MM.1S (cell line): Measurements from ENCODE around the gene BMPER.

Source experiments
- DNase-seq: peaks from one replicate; pipeline ENCODE4 v3.0.0-alpha.2; 2015
- H2AFZ ChIP-seq: fragments of 300-600 bp; sonication (generic); 2 replicates; pipeline ENCODE4 v1.6.0; 2016; ENCODE audit warnings: antibody characterized with exemption, low read length
- H3F3A ChIP-seq: fragments of 300-600 bp; sonication (generic); 2 replicates; pipeline ENCODE4 v1.6.1; 2016; ENCODE audit warnings: mild to moderate bottlenecking, antibody characterized with exemption, low read length, moderate library complexity, mixed read lengths; ENCODE audit not compliant: insufficient read depth
- H3K27ac ChIP-seq: fragments of 300-600 bp; sonication (generic); 2 replicates; pipeline ENCODE4 v1.5.1; 2016; ENCODE audit warnings: mild to moderate bottlenecking, low read length
- H3K27me3 ChIP-seq: fragments of 300-600 bp; sonication (generic); replicated peaks from 2 replicates; pipeline ENCODE4 v1.6.0; 2016; ENCODE audit warnings: low read length; ENCODE audit not compliant: insufficient read depth
- H3K36me3 ChIP-seq: fragments of 300-600 bp; sonication (generic); replicated peaks from 2 replicates; pipeline ENCODE4 v1.6.1; 2016; ENCODE audit warnings: mild to moderate bottlenecking, low read length, mixed read lengths; ENCODE audit not compliant: insufficient read depth
- H3K4me1 ChIP-seq: fragments of 300-600 bp; sonication (generic); 2 replicates; pipeline ENCODE4 v1.6.1; 2016; ENCODE audit warnings: low read length, mixed read lengths
- H3K4me2 ChIP-seq: fragments of 300-600 bp; sonication (generic); 2 replicates; pipeline ENCODE4 v1.6.0; 2016; ENCODE audit warnings: low read depth, low read length
- H3K4me3 ChIP-seq: fragments of 300-600 bp; sonication (generic); 2 replicates; pipeline ENCODE4 v1.5.1; 2016; ENCODE audit warnings: low read length, mixed read lengths
- H3K79me2 ChIP-seq: fragments of 300-600 bp; sonication (generic); 2 replicates; pipeline ENCODE4 v1.6.1; 2016; ENCODE audit warnings: mixed run types, low read length, mixed read lengths
- H3K9ac ChIP-seq: fragments of 300-600 bp; sonication (generic); 2 replicates; pipeline ENCODE4 v1.6.1; 2016; ENCODE audit warnings: low read length, mixed read lengths
- H3K9me2 ChIP-seq: fragments of 300-600 bp; sonication (generic); replicated peaks from 2 replicates; pipeline ENCODE4 v1.6.1; 2016; ENCODE audit warnings: mild to moderate bottlenecking, low read length, mixed read lengths; ENCODE audit not compliant: insufficient read depth
- H3K9me3 ChIP-seq: fragments of 300-600 bp; sonication (generic); replicated peaks from 2 replicates; pipeline ENCODE4 v1.6.1; 2016; ENCODE audit warnings: mild to moderate bottlenecking, low read length, mixed read lengths; ENCODE audit not compliant: insufficient read depth
- H4K20me1 ChIP-seq: fragments of 300-600 bp; sonication (generic); 2 replicates; pipeline ENCODE4 v1.6.1; 2016; ENCODE audit warnings: mild to moderate bottlenecking, low read length, moderate library complexity, mixed read lengths; ENCODE audit not compliant: insufficient read depth
- EZH2 ChIP-seq: fragments of 300-600 bp; sonication (generic); optimal IDR thresholded peaks from 2 replicates; pipeline ENCODE3; 2017; ENCODE audit warnings: low read depth, mild to moderate bottlenecking, antibody characterized with exemption, low read length, mixed read lengths
- EZH2phosphoT487 ChIP-seq: fragments of 300-600 bp; sonication (generic); IDR thresholded peaks from 2 replicates; pipeline ENCODE4 v1.6.1; 2018; ENCODE audit warnings: antibody characterized with exemption, low read length
- TF ChIP-seq, protein P1 (sequence below): fragments of 300-600 bp; sonication (generic); IDR thresholded peaks from 2 replicates; pipeline ENCODE4 v1.5.1; 2016; ENCODE audit warnings: antibody characterized with exemption, low read length, mixed read lengths

The BMPER gene

DNA sequence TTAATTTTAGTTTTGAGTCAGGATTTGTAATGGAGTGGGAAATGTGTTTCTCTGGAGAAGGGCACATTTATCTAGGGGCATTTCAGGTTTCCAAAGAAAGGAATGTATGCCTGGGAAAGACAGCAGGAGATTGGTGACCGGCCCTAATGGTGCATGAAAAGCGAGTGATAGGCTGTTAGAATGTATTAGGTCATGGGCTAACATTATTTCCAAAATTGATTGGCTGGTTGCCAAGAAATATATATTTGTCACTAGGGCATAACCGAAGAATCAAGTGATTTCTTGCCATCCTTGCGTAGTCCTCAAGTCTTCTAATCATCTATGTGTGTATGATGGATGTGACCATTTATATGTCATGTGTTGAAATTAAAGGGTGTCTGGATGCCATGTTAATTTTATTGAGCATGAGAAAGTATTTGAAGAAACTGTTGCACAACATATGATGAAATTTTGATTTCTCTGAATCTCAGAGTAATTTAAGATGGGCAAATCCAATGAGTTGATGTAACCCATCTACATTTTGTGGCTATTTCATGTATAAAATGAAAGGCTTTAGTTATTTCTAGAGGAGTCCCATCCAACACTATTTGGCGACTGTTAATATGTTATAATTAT, 248.4 kb downstream of the BMPER start:
- DNase-seq = no peak
- TF ChIP-seq EZH2phosphoT487 (no peak), EZH2 (no peak)
- TF ChIP-seq, protein P1, sequence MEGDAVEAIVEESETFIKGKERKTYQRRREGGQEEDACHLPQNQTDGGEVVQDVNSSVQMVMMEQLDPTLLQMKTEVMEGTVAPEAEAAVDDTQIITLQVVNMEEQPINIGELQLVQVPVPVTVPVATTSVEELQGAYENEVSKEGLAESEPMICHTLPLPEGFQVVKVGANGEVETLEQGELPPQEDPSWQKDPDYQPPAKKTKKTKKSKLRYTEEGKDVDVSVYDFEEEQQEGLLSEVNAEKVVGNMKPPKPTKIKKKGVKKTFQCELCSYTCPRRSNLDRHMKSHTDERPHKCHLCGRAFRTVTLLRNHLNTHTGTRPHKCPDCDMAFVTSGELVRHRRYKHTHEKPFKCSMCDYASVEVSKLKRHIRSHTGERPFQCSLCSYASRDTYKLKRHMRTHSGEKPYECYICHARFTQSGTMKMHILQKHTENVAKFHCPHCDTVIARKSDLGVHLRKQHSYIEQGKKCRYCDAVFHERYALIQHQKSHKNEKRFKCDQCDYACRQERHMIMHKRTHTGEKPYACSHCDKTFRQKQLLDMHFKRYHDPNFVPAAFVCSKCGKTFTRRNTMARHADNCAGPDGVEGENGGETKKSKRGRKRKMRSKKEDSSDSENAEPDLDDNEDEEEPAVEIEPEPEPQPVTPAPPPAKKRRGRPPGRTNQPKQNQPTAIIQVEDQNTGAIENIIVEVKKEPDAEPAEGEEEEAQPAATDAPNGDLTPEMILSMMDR = no peak
- H4K20me1 ChIP-seq = no peaks in the 10 kb centered on the region
- H3K4me3 ChIP-seq = no peak overlapping the region
- H3K27me3 ChIP-seq = no peaks in the 10 kb centered on the region
- no peak overlapping the region for H3K27ac ChIP-seq
- no peaks in the 10 kb centered on the region for H3K79me2 ChIP-seq
- no peak overlapping the region for H3K9ac ChIP-seq
- H3K9me3 ChIP-seq = no peaks in the 10 kb centered on the region
- H3K4me2 ChIP-seq = no peak overlapping the region
- H3K9me2 ChIP-seq = no peaks in the 10 kb centered on the region
- no peak overlapping the region for H2AFZ ChIP-seq
- no peaks in the 10 kb centered on the region for H3K4me1 ChIP-seq
- no peaks in the 10 kb centered on the region for H3K36me3 ChIP-seq
- H3F3A ChIP-seq = no peaks in the 10 kb centered on the region

DNA sequence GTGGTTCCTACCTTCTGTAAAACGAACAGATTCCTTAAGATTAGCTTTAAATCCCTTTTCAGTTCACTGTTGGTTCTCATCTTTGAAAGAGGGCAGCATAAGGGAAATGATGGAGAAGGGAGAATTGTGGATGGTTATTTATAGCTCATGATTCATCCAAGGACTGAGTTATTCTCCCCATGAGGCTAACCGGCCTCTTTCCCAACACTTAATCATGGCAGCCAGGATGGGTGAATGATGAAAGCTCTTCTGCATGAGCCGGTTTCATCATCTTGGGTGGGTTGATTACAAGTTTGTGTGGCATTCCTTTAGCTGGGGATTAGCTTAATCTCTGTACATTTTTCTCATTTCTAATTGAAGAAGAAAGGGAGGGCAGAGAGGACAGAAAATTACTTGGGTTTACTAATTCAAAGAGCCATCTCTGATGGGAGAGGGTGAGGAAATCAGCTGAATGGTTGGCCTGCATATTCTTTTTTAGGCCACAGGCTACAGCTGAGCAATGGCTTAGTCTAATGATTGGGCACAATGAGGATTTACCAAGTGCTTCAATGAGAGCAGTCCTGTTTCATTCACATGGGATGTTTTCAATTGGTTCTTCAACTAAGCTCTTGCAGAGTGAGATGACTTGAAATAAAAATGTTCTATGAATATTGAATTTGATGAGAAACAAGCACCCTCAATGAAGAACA, 250.0 kb downstream of the BMPER start:
- Histone ChIP-seq H3F3A (no peaks in the 10 kb centered on the region), H3K79me2 (no peaks in the 10 kb centered on the region), H3K27me3 (no peaks in the 10 kb centered on the region), H3K9me2 (no peaks in the 10 kb centered on the region), H3K4me2 (no peak overlapping the region), H3K4me1 (no peaks in the 10 kb centered on the region), H3K4me3 (no peak overlapping the region), H4K20me1 (no peaks in the 10 kb centered on the region), H2AFZ (no peak overlapping the region), H3K27ac (no peak overlapping the region), H3K9ac (no peak overlapping the region), H3K36me3 (no peaks in the 10 kb centered on the region), H3K9me3 (no peaks in the 10 kb centered on the region)
- DNase-seq = no peak
- TF ChIP-seq EZH2 (no peak), EZH2phosphoT487 (no peak)
- TF ChIP-seq, protein P1 = no peak

DNA sequence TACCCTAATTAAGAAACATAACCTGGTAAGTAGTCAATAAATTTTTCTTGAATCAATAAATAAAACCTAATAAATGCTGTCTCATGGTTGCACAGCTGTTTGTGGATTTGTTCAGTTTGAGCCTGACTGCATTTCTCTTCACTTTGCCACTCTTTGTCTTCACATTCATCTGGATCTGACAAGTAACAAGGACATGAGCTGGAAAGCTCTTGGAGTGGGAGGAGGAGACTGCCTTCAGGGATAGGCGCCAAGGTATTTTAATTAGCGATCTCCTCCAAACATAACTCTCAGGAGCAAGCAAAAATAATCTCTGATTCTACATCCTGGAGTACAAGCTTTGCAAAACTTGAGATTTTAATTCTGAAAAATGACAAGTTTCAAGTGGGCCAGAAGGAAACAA, 251.0 kb downstream of the BMPER start:
- Histone ChIP-seq H3K4me1 (no peaks in the 10 kb centered on the region), H3K27ac (no peak overlapping the region), H3K79me2 (no peaks in the 10 kb centered on the region), H3K4me2 (no peak overlapping the region), H3K36me3 (no peaks in the 10 kb centered on the region), H3K27me3 (no peaks in the 10 kb centered on the region), H3K9ac (no peak overlapping the region), H2AFZ (no peak overlapping the region), H3K9me2 (no peaks in the 10 kb centered on the region), H3F3A (no peaks in the 10 kb centered on the region), H3K4me3 (no peak overlapping the region), H3K9me3 (no peaks in the 10 kb centered on the region), H4K20me1 (no peaks in the 10 kb centered on the region)
- DNase-seq = no peak
- TF ChIP-seq, protein P1 = no peak
- TF ChIP-seq EZH2 = no peak
- TF ChIP-seq EZH2phosphoT487 = no peak
